NT2/D1 (cell line): ENCODE results near the gene CORO1C.

Source experiments
- SUZ12 ChIP-seq: IDR thresholded peaks from 2 replicates; pipeline ENCODE4 v1.6.1; 2011; ENCODE audit not compliant: insufficient read length, insufficient read depth; ENCODE audit errors: extremely low read depth
- YY1 ChIP-seq: IDR thresholded peaks from 2 replicates; pipeline ENCODE4 v1.6.1; 2011; ENCODE audit not compliant: insufficient read length, insufficient read depth
- ZNF274 ChIP-seq: IDR thresholded peaks from 2 replicates; pipeline ENCODE4 v1.6.1; 2011; ENCODE audit warnings: mild to moderate bottlenecking, low read depth, low read length

DNA sequence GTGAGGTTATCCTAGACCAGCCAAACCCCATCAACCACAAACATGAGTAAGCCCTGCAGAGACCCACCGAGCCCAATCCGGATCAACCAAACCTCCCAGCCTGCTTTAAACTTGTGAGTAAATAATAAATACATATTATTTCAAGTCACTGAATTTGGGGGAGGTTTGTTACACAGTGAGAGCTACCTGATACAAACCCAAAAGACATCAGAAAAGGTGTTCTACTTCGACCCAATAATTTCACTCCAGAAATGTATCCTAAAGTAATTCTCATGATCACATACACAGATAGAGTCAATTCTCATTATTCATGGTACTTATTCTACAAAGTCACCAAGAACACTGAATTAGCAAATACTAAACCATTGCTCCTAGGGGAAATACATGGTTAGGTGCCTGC is 16.2 kb upstream of the CORO1C start:
- TF ChIP-seq ZNF274 (no peak), YY1 (no peak), SUZ12 (no peak)
